GM21576 (cell line): ENCODE results near the gene GLIS1.

Experiments used
- ATAC-seq: cut with Tn5 transposase; IDR thresholded peaks from one replicate; pipeline ENCODE4 v1.9.1; 2021; ENCODE audit warnings: mild to moderate bottlenecking, moderate library complexity; ENCODE audit not compliant: unreplicated experiment

Gene GLIS1

GRCh38 chr1:53640701-53641075, 98.3 kb downstream of the GLIS1 start:
- no peak for ATAC-seq

DNA sequence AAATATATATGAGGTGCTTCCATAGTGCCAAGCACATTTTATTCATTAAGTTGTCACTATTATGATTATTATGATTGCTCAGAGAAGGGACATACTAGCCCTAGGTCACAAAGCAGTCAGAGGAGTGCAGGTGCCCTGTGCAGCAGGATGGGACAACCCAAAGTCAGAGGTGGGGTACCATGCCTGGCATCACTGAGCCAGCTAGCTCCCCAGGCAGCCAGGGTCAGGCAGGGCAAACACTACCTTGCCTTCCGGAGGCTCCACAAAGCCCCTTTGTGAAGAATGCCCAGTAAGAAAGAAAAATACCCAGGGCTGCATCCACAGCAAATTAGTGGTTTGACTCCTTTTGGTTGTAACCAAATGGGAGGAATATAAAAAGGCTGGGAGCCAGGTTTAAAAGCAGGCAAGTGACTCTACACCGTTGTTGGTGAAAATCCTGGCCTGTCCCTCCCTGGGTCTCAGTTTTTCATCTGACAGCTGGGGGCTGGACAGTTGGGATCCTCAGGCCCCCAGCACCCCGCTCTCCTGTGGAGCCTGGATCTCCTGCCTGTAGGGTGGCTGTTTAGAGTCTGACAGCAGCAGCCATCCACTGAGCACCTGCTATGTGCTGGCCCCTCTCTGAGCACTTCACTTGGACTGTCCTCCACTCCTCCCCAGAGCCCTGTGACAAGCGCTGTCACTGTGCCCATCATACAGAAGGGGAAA, 98.8 kb downstream of the GLIS1 start:
- no peak for ATAC-seq

GRCh38 chr1:53639251-53639763, 99.7 kb downstream of the GLIS1 start:
- no peak for ATAC-seq

- ATAC-seq, result no peak
Observed at GRCh38 chr1:53638360-53639035, 100.5 kb downstream of the GLIS1 start.

GRCh38 chr1:53637511-53638359, 101.2 kb downstream of the GLIS1 start:
- ATAC-seq, result no peak

DNA sequence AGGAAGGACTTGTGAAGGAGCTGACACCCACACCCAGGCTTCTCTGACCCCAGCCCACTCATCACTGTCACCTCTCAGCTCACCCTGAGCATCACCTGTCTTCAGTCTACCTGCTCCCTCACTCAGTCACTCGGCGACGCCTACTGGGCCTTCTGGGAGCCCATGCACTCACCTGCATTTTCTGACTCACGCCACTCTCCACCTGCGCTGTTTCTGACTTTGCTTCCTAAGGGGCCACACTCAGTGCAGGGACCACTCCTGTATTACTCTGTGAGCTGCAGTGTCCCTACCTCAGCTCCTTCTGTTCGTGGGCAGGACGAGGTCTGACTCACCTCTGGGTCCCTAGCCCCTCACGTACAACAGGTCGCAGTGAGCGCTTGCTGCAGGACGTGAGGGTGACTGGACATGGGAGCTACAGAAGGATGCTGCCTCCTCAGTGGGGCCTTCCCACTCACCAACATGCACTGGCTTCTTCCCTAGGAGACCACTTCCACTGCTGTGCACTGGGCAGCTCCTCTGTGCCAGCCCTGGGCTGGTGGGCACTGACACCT, 102.3 kb downstream of the GLIS1 start:
- ATAC-seq, result no peak

DNA sequence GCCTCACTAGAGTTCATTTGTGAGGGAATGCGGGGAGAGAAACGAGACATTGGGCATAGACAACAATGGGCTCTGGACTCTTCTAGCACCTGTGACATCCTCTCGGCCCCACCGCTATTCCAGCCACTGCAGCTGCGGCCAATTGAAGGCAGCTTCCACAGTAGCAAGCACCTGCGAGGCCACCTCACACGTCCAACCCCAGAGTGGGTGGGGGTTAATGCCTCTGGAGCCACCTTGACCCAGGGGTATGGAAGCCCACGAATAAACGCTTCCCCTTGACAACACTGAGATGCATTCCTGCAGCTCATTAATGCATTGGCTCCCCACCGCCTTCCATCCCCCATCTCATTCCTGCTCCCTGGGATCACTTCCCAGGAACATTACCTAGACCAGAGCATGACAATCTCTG, 104.4 kb downstream of the GLIS1 start:
- ATAC-seq, result no peak

- ATAC-seq, result no peak
Observed at GRCh38 chr1:53633073-53633704, 105.8 kb downstream of the GLIS1 start.

- no peak for ATAC-seq
Observed at GRCh38 chr1:53631622-53632310, 107.2 kb downstream of the GLIS1 start.

DNA sequence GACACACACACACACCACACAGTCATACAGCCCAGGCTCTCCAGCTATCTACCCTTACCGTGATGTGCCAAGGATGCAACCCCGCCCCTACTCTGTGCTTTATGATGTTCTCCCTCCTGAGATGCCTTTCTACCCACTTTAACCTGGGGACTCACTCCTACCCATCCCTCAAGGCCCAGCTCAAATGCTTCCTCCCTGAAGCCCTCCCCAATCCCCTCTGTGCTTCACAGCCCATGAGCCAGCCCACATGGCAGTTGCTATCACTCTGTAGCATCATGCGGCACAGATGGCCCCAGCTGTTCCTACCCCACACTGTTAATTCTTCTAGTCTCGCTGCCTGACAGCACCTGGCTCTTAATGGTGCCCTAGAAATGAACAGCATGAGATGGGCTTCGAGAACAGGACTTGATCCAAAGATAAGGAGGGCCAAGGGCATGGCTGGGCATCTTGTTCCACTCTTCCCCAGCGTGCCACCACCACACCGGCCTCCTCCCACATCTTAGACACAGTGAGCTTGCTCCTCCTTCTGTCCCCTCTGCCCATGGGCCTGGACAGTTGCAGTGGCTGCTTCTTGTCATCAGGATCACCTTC, 109.8 kb downstream of the GLIS1 start:
- ATAC-seq, result no peak

GRCh38 chr1:53628286-53628955, 110.5 kb downstream of the GLIS1 start:
- ATAC-seq, result no peak

GRCh38 chr1:53627666-53628065, 111.3 kb downstream of the GLIS1 start:
- ATAC-seq, result no peak

DNA sequence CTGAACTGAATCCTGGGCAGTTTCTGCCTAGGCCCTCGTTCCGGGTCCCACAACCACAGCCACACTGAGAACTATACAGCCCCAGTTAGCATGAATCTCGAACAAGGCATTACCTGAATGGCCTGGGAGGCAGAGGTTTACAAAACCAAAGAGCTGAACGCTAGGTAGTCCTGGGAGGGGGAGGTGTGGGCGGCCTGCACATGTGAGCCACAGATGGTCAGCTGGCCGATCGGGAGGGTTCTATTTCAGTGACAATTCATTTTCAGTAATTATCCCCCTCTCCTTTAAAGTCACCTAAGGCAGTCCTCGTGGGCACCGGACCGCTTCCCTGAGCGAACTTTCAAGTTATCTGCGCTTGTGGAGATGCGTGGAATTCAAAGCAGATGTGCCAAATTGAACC, 111.9 kb downstream of the GLIS1 start:
- no peak for ATAC-seq

GRCh38 chr1:53626616-53627015, 112.3 kb downstream of the GLIS1 start:
- ATAC-seq, result no peak

DNA sequence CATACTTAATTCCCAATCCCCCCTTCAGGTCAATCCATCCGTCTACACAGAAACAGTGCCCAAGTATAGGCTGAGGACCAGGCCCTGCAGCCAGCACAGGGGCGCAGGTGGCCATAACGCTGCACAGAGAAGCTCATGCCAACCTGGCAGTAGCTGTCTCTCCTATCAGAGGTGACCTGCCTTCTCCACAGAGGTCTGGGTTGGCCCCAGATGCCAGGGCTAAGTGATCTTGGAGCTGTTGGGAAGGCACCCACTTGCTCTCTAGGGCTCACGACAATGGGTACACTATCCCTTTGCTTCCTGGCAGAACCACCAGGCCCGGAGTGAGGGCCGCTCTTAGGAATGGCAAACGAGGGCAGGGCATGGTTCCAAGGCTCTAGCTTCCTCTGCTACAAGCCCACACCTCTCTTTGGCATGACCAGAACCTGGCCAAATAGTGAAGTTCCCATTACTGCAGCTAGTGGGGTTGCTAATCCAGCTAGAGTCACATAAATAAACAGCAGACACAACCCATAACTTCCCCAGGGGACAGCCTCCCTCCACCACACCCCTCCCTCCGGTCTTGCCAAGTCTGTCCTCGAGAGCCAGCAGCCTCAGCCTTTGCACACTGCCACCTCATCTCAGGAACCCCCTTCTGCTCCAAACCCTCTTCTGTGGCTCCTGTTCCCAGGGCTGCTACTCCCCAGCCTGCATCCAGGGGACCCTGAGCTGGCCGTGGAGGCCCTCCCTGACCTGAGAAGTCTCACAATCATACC, 113.0 kb downstream of the GLIS1 start:
- no peak for ATAC-seq

- no peak for ATAC-seq
Observed at GRCh38 chr1:53625049-53625448, 113.9 kb downstream of the GLIS1 start.

DNA sequence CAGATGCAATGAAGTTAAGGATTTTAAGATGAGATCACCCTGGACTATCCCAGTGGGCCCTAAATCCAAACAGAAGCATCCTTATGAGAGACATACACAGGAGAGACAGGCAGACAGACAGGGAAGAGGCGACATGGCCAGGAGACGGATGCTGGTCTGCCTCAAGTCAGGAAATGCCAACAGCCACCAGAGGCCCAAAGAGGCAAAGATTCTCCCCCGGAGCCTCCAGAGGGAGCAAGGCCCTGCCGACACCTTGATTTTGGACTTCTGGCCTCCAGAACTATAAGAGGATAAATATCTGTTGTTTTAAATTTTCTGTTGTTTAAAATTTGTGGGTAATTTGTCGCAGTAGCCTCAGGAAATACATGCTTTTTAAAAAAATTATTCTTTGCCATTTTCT, 116.4 kb downstream of the GLIS1 start:
- ATAC-seq, result no peak

GRCh38 chr1:53621144-53621543, 117.8 kb downstream of the GLIS1 start:
- no peak for ATAC-seq
